Measurements from ENCODE around the gene MRPL45.

GRCh38 chr17:38332735-38333134, 35.8 kb downstream of the MRPL45 start:
- TF ChIP-seq POLR2A (IDR thresholded peaks at IDR 0.05) (no peak), CTCF (IDR thresholded peaks at IDR 0.05) (no peak), EP300 (IDR thresholded peaks at IDR 0.05) (no peak), POLR2AphosphoS5 (IDR thresholded peaks at IDR 0.05) (no peak)
